ENCODE data around the gene MEGF9. TPM values are rescaled to one million over a fixed set of nuclear protein-coding genes. Genes with fewer than 3 reads are reported as not detected.

MEGF9 gene
- total and polyA plus RNA-seq, 2 of the 13 experiments (the other 11 are each of a cell fraction or from before 2014, with no cell fraction given): 3.1 to 3.3 TPM

DNA sequence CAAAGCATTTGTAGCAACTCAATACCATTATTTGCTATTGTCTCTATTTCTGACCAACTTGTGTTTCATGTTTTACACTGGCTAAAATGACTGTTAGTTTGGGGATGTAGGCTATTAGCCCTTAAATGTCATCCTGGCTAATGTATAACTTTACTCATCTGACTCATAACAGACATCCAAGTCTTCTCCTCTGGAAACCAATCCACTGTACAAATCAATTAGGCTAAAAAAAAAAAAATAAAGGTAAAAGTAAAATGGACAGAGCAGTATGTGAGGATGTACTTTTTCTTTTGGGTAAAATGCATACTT lies 20.6 kb downstream of the MEGF9 start (continued):
- TF ChIP-seq, protein P1, sequence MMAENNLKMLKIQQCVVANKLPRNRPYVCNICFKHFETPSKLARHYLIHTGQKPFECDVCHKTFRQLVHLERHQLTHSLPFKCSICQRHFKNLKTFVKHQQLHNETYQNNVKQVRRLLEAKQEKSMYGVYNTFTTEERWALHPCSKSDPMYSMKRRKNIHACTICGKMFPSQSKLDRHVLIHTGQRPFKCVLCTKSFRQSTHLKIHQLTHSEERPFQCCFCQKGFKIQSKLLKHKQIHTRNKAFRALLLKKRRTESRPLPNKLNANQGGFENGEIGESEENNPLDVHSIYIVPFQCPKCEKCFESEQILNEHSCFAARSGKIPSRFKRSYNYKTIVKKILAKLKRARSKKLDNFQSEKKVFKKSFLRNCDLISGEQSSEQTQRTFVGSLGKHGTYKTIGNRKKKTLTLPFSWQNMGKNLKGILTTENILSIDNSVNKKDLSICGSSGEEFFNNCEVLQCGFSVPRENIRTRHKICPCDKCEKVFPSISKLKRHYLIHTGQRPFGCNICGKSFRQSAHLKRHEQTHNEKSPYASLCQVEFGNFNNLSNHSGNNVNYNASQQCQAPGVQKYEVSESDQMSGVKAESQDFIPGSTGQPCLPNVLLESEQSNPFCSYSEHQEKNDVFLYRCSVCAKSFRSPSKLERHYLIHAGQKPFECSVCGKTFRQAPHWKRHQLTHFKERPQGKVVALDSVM (CRISPR knock-in tag; IDR thresholded peaks at IDR 0.05): no peak
- TF ChIP-seq PTBP1 (IDR thresholded peaks at IDR 0.05; ENCODE audit: low read depth, low read length, poor library complexity, severe bottlenecking): no peak
- TF ChIP-seq, protein P2, sequence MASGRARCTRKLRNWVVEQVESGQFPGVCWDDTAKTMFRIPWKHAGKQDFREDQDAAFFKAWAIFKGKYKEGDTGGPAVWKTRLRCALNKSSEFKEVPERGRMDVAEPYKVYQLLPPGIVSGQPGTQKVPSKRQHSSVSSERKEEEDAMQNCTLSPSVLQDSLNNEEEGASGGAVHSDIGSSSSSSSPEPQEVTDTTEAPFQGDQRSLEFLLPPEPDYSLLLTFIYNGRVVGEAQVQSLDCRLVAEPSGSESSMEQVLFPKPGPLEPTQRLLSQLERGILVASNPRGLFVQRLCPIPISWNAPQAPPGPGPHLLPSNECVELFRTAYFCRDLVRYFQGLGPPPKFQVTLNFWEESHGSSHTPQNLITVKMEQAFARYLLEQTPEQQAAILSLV (CRISPR knock-in tag; IDR thresholded peaks at IDR 0.05; ENCODE audit: borderline replicate concordance): no peak
- TF ChIP-seq NFKB2 (CRISPR knock-in tag; IDR thresholded peaks at IDR 0.05; ENCODE audit: borderline replicate concordance): no peak
- no peak for TF ChIP-seq ZFY (CRISPR knock-in tag; IDR thresholded peaks at IDR 0.05)
- TF ChIP-seq, protein P3, sequence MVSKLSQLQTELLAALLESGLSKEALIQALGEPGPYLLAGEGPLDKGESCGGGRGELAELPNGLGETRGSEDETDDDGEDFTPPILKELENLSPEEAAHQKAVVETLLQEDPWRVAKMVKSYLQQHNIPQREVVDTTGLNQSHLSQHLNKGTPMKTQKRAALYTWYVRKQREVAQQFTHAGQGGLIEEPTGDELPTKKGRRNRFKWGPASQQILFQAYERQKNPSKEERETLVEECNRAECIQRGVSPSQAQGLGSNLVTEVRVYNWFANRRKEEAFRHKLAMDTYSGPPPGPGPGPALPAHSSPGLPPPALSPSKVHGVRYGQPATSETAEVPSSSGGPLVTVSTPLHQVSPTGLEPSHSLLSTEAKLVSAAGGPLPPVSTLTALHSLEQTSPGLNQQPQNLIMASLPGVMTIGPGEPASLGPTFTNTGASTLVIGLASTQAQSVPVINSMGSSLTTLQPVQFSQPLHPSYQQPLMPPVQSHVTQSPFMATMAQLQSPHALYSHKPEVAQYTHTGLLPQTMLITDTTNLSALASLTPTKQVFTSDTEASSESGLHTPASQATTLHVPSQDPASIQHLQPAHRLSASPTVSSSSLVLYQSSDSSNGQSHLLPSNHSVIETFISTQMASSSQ (IDR thresholded peaks at IDR 0.05; ENCODE audit: low read depth): peak; percentile 68
- TF ChIP-seq, protein P3 (CRISPR knock-in tag; IDR thresholded peaks at IDR 0.05; ENCODE audit: borderline replicate concordance): peak; percentile 73; the same call in 1 of the 2 replicates
- no peak for TF ChIP-seq THYN1 (CRISPR knock-in tag; IDR thresholded peaks at IDR 0.05; ENCODE audit: borderline replicate concordance, low read depth)
- TF ChIP-seq, protein P4, sequence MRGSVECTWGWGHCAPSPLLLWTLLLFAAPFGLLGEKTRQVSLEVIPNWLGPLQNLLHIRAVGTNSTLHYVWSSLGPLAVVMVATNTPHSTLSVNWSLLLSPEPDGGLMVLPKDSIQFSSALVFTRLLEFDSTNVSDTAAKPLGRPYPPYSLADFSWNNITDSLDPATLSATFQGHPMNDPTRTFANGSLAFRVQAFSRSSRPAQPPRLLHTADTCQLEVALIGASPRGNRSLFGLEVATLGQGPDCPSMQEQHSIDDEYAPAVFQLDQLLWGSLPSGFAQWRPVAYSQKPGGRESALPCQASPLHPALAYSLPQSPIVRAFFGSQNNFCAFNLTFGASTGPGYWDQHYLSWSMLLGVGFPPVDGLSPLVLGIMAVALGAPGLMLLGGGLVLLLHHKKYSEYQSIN (CRISPR knock-in tag; IDR thresholded peaks at IDR 0.05; ENCODE audit: borderline replicate concordance): no peak
- no peak for TF ChIP-seq PHF20 (CRISPR knock-in tag; IDR thresholded peaks at IDR 0.05)
- no peak for TF ChIP-seq FOXA1 (IDR thresholded peaks at IDR 0.05)
- no peak for TF ChIP-seq FOXA1 (CRISPR knock-in tag; IDR thresholded peaks at IDR 0.05)
- TF ChIP-seq, protein P5, sequence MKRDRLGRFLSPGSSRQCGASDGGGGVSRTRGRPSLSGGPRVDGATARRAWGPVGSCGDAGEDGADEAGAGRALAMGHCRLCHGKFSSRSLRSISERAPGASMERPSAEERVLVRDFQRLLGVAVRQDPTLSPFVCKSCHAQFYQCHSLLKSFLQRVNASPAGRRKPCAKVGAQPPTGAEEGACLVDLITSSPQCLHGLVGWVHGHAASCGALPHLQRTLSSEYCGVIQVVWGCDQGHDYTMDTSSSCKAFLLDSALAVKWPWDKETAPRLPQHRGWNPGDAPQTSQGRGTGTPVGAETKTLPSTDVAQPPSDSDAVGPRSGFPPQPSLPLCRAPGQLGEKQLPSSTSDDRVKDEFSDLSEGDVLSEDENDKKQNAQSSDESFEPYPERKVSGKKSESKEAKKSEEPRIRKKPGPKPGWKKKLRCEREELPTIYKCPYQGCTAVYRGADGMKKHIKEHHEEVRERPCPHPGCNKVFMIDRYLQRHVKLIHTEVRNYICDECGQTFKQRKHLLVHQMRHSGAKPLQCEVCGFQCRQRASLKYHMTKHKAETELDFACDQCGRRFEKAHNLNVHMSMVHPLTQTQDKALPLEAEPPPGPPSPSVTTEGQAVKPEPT (CRISPR knock-in tag; IDR thresholded peaks at IDR 0.05; ENCODE audit: low read depth): no peak
- no peak for TF ChIP-seq ZIK1 (CRISPR knock-in tag; IDR thresholded peaks at IDR 0.05; ENCODE audit: borderline replicate concordance, low read depth)
- TF ChIP-seq ZNF709 (CRISPR knock-in tag; IDR thresholded peaks at IDR 0.05): no peak
- TF ChIP-seq HNRNPUL1 (IDR thresholded peaks at IDR 0.05; ENCODE audit: low read depth, low read length): 0 out of 2 replicates have a peak, but pooled peaks have one; percentile 70
- TF ChIP-seq, protein P6, sequence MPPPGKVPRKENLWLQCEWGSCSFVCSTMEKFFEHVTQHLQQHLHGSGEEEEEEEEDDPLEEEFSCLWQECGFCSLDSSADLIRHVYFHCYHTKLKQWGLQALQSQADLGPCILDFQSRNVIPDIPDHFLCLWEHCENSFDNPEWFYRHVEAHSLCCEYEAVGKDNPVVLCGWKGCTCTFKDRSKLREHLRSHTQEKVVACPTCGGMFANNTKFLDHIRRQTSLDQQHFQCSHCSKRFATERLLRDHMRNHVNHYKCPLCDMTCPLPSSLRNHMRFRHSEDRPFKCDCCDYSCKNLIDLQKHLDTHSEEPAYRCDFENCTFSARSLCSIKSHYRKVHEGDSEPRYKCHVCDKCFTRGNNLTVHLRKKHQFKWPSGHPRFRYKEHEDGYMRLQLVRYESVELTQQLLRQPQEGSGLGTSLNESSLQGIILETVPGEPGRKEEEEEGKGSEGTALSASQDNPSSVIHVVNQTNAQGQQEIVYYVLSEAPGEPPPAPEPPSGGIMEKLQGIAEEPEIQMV (CRISPR knock-in tag; IDR thresholded peaks at IDR 0.05; ENCODE audit: low read depth): no peak
- no peak for TF ChIP-seq NCOA2 (CRISPR knock-in tag; IDR thresholded peaks at IDR 0.05)
- no peak for TF ChIP-seq WIZ (CRISPR knock-in tag; IDR thresholded peaks at IDR 0.05)
